ENCODE data around the gene LIPI. TPM values are rescaled to one million over a fixed set of nuclear protein-coding genes. Genes with fewer than 3 reads are reported as not detected.

Gene LIPI
- total RNA-seq, 1 experiment from 2014 or later: not detected

DNA sequence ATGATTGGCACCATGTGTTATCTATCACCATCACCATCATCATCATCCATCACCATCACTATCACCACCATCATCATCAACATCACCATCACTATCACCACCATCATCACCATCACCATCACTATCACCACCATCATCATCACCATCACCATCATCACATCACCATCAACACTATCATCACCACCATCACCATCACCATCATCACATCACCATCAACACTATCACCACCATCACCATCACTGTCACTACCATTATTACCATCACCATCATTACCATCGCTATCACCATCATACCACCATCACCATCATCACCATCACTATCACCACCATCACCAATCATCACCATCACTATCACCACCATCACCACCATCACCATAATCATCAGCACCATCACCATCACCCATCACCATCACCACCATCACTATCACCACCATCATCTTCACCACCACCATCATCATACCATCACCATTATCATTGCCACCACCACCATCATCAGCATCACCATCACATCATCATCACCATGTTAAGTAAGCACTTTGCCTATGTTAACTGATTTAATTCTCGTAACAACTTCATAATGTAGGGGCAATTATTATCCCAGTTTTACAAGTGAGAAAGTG is 112.8 kb downstream of the LIPI start:
- TF ChIP-seq, protein P1, sequence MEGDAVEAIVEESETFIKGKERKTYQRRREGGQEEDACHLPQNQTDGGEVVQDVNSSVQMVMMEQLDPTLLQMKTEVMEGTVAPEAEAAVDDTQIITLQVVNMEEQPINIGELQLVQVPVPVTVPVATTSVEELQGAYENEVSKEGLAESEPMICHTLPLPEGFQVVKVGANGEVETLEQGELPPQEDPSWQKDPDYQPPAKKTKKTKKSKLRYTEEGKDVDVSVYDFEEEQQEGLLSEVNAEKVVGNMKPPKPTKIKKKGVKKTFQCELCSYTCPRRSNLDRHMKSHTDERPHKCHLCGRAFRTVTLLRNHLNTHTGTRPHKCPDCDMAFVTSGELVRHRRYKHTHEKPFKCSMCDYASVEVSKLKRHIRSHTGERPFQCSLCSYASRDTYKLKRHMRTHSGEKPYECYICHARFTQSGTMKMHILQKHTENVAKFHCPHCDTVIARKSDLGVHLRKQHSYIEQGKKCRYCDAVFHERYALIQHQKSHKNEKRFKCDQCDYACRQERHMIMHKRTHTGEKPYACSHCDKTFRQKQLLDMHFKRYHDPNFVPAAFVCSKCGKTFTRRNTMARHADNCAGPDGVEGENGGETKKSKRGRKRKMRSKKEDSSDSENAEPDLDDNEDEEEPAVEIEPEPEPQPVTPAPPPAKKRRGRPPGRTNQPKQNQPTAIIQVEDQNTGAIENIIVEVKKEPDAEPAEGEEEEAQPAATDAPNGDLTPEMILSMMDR (IDR thresholded peaks at IDR 0.05; ENCODE audit: insufficient read depth in 1 of 2, low read depth in 1 of 2, low read length in 1 of 2, severe bottlenecking in 1 of 2, unreplicated experiment in 1 of 2): no peak
- intact Hi-C loops (cut with micrococcal nuclease; ENCODE audit: unreplicated experiment): no loop called here
- H3K4me3 Mint-ChIP-seq (ENCODE audit: unreplicated experiment): no peak overlapping the region
- no peaks in the 10 kb centered on the region for H3K27me3 Mint-ChIP-seq (ENCODE audit: insufficient read depth, unreplicated experiment)
- BruUV-seq (replicated peaks): no TSS peak
- Histone ChIP-seq H3K4me1 (no peaks in the 10 kb centered on the region), H3K9me3 (no peaks in the 10 kb centered on the region), H3K27me3 (replicated peaks; ENCODE audit: control insufficient read depth, insufficient read depth, low read length) (no peaks in the 10 kb centered on the region), H3K4me3 (ENCODE audit: low read depth, low read length) (no peak overlapping the region), H3K36me3 (ENCODE audit: control insufficient read depth, insufficient read depth, low read length) (no peaks in the 10 kb centered on the region)
- CTCF ChIA-PET: no interaction called here
- peaks cover 6% of the 10 kb centered on the region for H3K36me3 Mint-ChIP-seq (ENCODE audit: insufficient read depth, unreplicated experiment)
- POLR2A ChIA-PET: no interaction called here
- no peak overlapping the region for H3K27ac Mint-ChIP-seq (ENCODE audit: unreplicated experiment)
- peaks cover 13% of the 10 kb centered on the region for H3K9me3 Mint-ChIP-seq (ENCODE audit: unreplicated experiment)
- no peaks in the 10 kb centered on the region for H3K4me1 Mint-ChIP-seq (ENCODE audit: low read depth, unreplicated experiment)
- no peak for DNase-seq

DNA sequence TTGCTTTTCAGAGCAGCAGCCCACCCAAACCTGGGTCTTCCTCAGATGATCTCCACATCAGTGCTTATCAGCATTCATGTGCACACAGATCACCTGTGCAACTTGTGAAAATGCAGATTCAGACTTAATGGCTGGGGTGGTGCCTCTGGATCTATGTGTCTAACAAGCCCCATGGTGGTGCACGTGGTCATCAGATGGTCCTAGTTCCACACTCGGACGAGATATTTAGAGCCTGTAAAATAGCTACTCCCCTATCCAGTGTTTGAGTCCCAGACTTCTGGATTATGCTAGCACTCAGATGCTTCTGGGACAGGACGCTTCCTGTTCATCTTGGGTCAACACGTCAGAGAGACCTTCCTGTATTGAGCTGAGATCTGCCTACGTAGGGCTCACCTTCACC is 114.2 kb downstream of the LIPI start:
- no TSS peak for BruUV-seq (replicated peaks)
- intact Hi-C loops (cut with micrococcal nuclease; ENCODE audit: unreplicated experiment): no loop called here
- Histone ChIP-seq H3K27me3 (replicated peaks; ENCODE audit: control insufficient read depth, insufficient read depth, low read length) (no peaks in the 10 kb centered on the region), H3K4me1 (no peaks in the 10 kb centered on the region), H3K36me3 (ENCODE audit: control insufficient read depth, insufficient read depth, low read length) (no peaks in the 10 kb centered on the region), H3K9me3 (no peaks in the 10 kb centered on the region), H3K4me3 (ENCODE audit: low read depth, low read length) (no peak overlapping the region)
- Mint-ChIP-seq H3K4me1 (ENCODE audit: low read depth, unreplicated experiment) (no peaks in the 10 kb centered on the region), H3K27me3 (ENCODE audit: insufficient read depth, unreplicated experiment) (no peaks in the 10 kb centered on the region), H3K9me3 (ENCODE audit: unreplicated experiment) (peaks cover 13% of the 10 kb centered on the region), H3K27ac (ENCODE audit: unreplicated experiment) (no peak overlapping the region), H3K4me3 (ENCODE audit: unreplicated experiment) (no peak overlapping the region), H3K36me3 (ENCODE audit: insufficient read depth, unreplicated experiment) (peaks cover 9% of the 10 kb centered on the region)
- no peak for DNase-seq
- ChIA-PET POLR2A (no interaction called here), CTCF (no interaction called here)
- TF ChIP-seq, protein P1 (IDR thresholded peaks at IDR 0.05; ENCODE audit: insufficient read depth in 1 of 2, low read depth in 1 of 2, low read length in 1 of 2, severe bottlenecking in 1 of 2, unreplicated experiment in 1 of 2): no peak

DNA sequence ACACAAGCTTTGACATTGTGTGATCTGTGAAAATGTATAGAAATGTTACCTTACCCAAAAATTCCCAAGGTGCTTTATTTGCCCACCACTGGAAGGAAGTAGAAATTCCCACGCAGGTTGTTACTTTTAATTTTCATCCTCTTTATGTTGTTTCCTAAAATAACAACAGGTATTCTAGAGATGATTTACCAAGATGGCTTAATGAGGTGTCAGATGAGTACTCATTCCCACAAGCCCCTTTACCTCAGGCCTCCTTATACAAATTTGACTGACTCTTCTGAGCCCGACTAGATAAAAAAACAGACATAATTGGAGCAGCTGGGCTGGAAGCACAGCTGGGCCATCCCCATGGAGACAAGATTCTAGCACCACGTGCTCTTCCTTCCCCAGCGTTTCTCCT is 114.6 kb downstream of the LIPI start:
- H3K27ac Mint-ChIP-seq (ENCODE audit: unreplicated experiment): no peak overlapping the region
- peaks cover 13% of the 10 kb centered on the region for H3K36me3 Mint-ChIP-seq (ENCODE audit: insufficient read depth, unreplicated experiment)
- Histone ChIP-seq H3K9me3 (no peaks in the 10 kb centered on the region), H3K4me1 (no peaks in the 10 kb centered on the region), H3K27me3 (replicated peaks; ENCODE audit: control insufficient read depth, insufficient read depth, low read length) (no peaks in the 10 kb centered on the region), H3K4me3 (ENCODE audit: low read depth, low read length) (no peak overlapping the region), H3K36me3 (ENCODE audit: control insufficient read depth, insufficient read depth, low read length) (no peaks in the 10 kb centered on the region)
- TF ChIP-seq, protein P1 (IDR thresholded peaks at IDR 0.05; ENCODE audit: insufficient read depth in 1 of 2, low read depth in 1 of 2, low read length in 1 of 2, severe bottlenecking in 1 of 2, unreplicated experiment in 1 of 2): no peak
- POLR2A ChIA-PET: no interaction called here
- no TSS peak for BruUV-seq (replicated peaks)
- peaks cover 13% of the 10 kb centered on the region for H3K9me3 Mint-ChIP-seq (ENCODE audit: unreplicated experiment)
- no peak for DNase-seq
- no peaks in the 10 kb centered on the region for H3K27me3 Mint-ChIP-seq (ENCODE audit: insufficient read depth, unreplicated experiment)
- intact Hi-C loops (cut with micrococcal nuclease; ENCODE audit: unreplicated experiment): no loop called here
- no peak overlapping the region for H3K4me3 Mint-ChIP-seq (ENCODE audit: unreplicated experiment)
- H3K4me1 Mint-ChIP-seq (ENCODE audit: low read depth, unreplicated experiment): no peaks in the 10 kb centered on the region
- CTCF ChIA-PET: no interaction called here
